ENCODE measurements around the gene NAA20.

The NAA20 gene

GRCh38 chr20:19996222-19996621, 20.9 kb upstream of the NAA20 start:
- no peak for TF ChIP-seq CTCF (conservative IDR thresholded peaks at IDR 0.05; ENCODE audit: control insufficient read depth, insufficient read depth, low read depth, low read length)
- no peak for DNase-seq (ENCODE audit: low read depth)
- no peak overlapping the region for H3K4me3 ChIP-seq (ENCODE audit: control insufficient read depth, low read depth, low read length)

GRCh38 chr20:19996917-19997316, 20.2 kb upstream of the NAA20 start:
- no peak for TF ChIP-seq CTCF (conservative IDR thresholded peaks at IDR 0.05; ENCODE audit: control insufficient read depth, insufficient read depth, low read depth, low read length)
- H3K4me3 ChIP-seq (ENCODE audit: control insufficient read depth, low read depth, low read length), result no peak overlapping the region

GRCh38 chr20:19998990-19999705, 18.0 kb upstream of the NAA20 start:
- DNase-seq (ENCODE audit: low read depth), result no peak
- TF ChIP-seq CTCF (conservative IDR thresholded peaks at IDR 0.05; ENCODE audit: control insufficient read depth, insufficient read depth, low read depth, low read length), result no peak
- H3K4me3 ChIP-seq (ENCODE audit: control insufficient read depth, low read depth, low read length), result no peak overlapping the region

More at GRCh38 chr20:19996917-19997316, 20.2 kb upstream of the NAA20 start:
- DNase-seq (ENCODE audit: low read depth), result no peak

GRCh38 chr20:20000211-20000968, 16.8 kb upstream of the NAA20 start:
- DNase-seq (ENCODE audit: low read depth), result no peak
- no peak overlapping the region for H3K4me3 ChIP-seq (ENCODE audit: control insufficient read depth, low read depth, low read length)
- no peak for TF ChIP-seq CTCF (conservative IDR thresholded peaks at IDR 0.05; ENCODE audit: control insufficient read depth, insufficient read depth, low read depth, low read length)

- DNase-seq (ENCODE audit: low read depth), result peak; percentile 70
- no peak overlapping the region for H3K4me3 ChIP-seq (ENCODE audit: control insufficient read depth, low read depth, low read length)
- TF ChIP-seq CTCF (conservative IDR thresholded peaks at IDR 0.05; ENCODE audit: control insufficient read depth, insufficient read depth, low read depth, low read length), result no peak
These were observed 14.8 kb upstream of the NAA20 start for GRCh38 chr20:20002101-20002998.
